Parathyroid adenoma (tissue), 2 donors: ENCODE measurements around the gene ACOT8.
A peak's percentile ranks its signal among the peaks of the same experiment; 100 is the strongest.

ENCODE experiments used
- H2AFZ ChIP-seq: fragments of 300-600 bp; sonication (generic); one replicate; pipeline ENCODE4 v1.7.0; 2017; ENCODE audit warnings: antibody characterized with exemption, mild to moderate bottlenecking
- H3K27ac ChIP-seq: fragments of 300-600 bp; sonication (generic); one replicate; pipeline ENCODE4 v1.7.0; 2017
- H3K27me3 ChIP-seq: fragments of 300-600 bp; sonication (generic); one replicate; pipeline ENCODE4 v1.7.0; 2017; ENCODE audit warnings: low read length; ENCODE audit not compliant: control insufficient read depth, insufficient read depth
- H3K36me3 ChIP-seq: fragments of 300-600 bp; sonication (generic); one replicate; pipeline ENCODE4 v1.7.0; 2017; ENCODE audit warnings: low read length; ENCODE audit not compliant: control insufficient read depth, insufficient read depth
- H3K4me1 ChIP-seq: fragments of 300-600 bp; sonication (generic); one replicate; pipeline ENCODE4 v1.7.0; 2017; ENCODE audit warnings: control low read depth
- H3K4me2 ChIP-seq: fragments of 300-600 bp; sonication (generic); one replicate; pipeline ENCODE4 v1.7.0; 2017; ENCODE audit warnings: low read length
- H3K4me3 ChIP-seq: fragments of 300-600 bp; sonication (generic); one replicate; pipeline ENCODE4 v1.7.0; 2017; ENCODE audit warnings: low read depth, low read length
- H3K79me2 ChIP-seq: fragments of 300-600 bp; sonication (generic); one replicate; pipeline ENCODE4 v1.7.0; 2017; ENCODE audit warnings: control low read depth
- H3K9ac ChIP-seq: fragments of 300-600 bp; sonication (generic); one replicate; pipeline ENCODE4 v1.7.0; 2017; ENCODE audit warnings: mild to moderate bottlenecking
- H3K9me3 ChIP-seq: fragments of 300-600 bp; sonication (generic); one replicate; pipeline ENCODE4 v1.7.0; 2017; ENCODE audit warnings: low read length; ENCODE audit not compliant: control insufficient read depth
- CTCF ChIP-seq: fragments of 300-600 bp; sonication (generic); IDR thresholded peaks from one replicate; pipeline ENCODE4 v1.7.0; 2017; ENCODE audit warnings: antibody characterized with exemption, mild to moderate bottlenecking
- donor health status: primary hyperparathyroidism.

The ACOT8 gene

GRCh38 chr20:45853484-45853883 lies 3.7 kb downstream of the ACOT8 start:
- TF ChIP-seq CTCF: no peak
- no peak overlapping the region for H3K4me2 ChIP-seq
- no peak overlapping the region for H3K27ac ChIP-seq
- no peak overlapping the region for H2AFZ ChIP-seq
- H3K9me3 ChIP-seq: no peaks in the 10 kb centered on the region
- no peaks in the 10 kb centered on the region for H3K27me3 ChIP-seq
- peaks cover 37% of the 10 kb centered on the region for H3K79me2 ChIP-seq
- peaks cover 10% of the 10 kb centered on the region for H3K4me1 ChIP-seq
- H3K4me3 ChIP-seq: no peak overlapping the region
- no peaks in the 10 kb centered on the region for H3K36me3 ChIP-seq
- no peak overlapping the region for H3K9ac ChIP-seq

GRCh38 chr20:45852326-45852725 lies 4.9 kb downstream of the ACOT8 start:
- no peak overlapping the region for H3K9ac ChIP-seq
- H3K4me3 ChIP-seq: no peak overlapping the region
- H3K27ac ChIP-seq: no peak overlapping the region
- H3K9me3 ChIP-seq: no peaks in the 10 kb centered on the region
- TF ChIP-seq CTCF: no peak
- H3K36me3 ChIP-seq: no peaks in the 10 kb centered on the region
- no peak overlapping the region for H3K4me2 ChIP-seq
- H2AFZ ChIP-seq: no peak overlapping the region
- H3K4me1 ChIP-seq: peaks cover 7% of the 10 kb centered on the region
- peaks cover 35% of the 10 kb centered on the region for H3K79me2 ChIP-seq
- no peaks in the 10 kb centered on the region for H3K27me3 ChIP-seq

GRCh38 chr20:45851501-45851900 lies 5.7 kb downstream of the ACOT8 start:
- H3K4me2 ChIP-seq: no peak overlapping the region
- no peak for TF ChIP-seq CTCF
- H3K36me3 ChIP-seq: no peaks in the 10 kb centered on the region

GRCh38 chr20:45850926-45851325 lies 6.3 kb downstream of the ACOT8 start:
- H3K9ac ChIP-seq: no peak overlapping the region
- H3K79me2 ChIP-seq: peaks cover 25% of the 10 kb centered on the region
- H3K27ac ChIP-seq: no peak overlapping the region
- H3K36me3 ChIP-seq: no peaks in the 10 kb centered on the region
- no peak for TF ChIP-seq CTCF
- no peaks in the 10 kb centered on the region for H3K9me3 ChIP-seq
- H2AFZ ChIP-seq: no peak overlapping the region
- H3K4me3 ChIP-seq: no peak overlapping the region
- H3K4me2 ChIP-seq: peak overlapping the region; percentile 14
- no peaks in the 10 kb centered on the region for H3K4me1 ChIP-seq
- no peaks in the 10 kb centered on the region for H3K27me3 ChIP-seq

More at GRCh38 chr20:45851501-45851900, 5.7 kb downstream of the ACOT8 start:
- Histone ChIP-seq H3K27me3 (no peaks in the 10 kb centered on the region), H3K27ac (no peak overlapping the region), H3K4me1 (peaks cover 4% of the 10 kb centered on the region), H3K9ac (no peak overlapping the region), H3K4me3 (no peak overlapping the region), H2AFZ (no peak overlapping the region), H3K9me3 (no peaks in the 10 kb centered on the region), H3K79me2 (peaks cover 28% of the 10 kb centered on the region)

- Histone ChIP-seq H3K27me3 (no peaks in the 10 kb centered on the region), H3K79me2 (peaks cover 21% of the 10 kb centered on the region), H3K9me3 (no peaks in the 10 kb centered on the region), H3K4me3 (no peak overlapping the region), H3K4me1 (no peaks in the 10 kb centered on the region), H3K4me2 (no peak overlapping the region), H3K27ac (no peak overlapping the region), H3K36me3 (no peaks in the 10 kb centered on the region), H2AFZ (no peak overlapping the region), H3K9ac (no peak overlapping the region)
- no peak for TF ChIP-seq CTCF
These were observed 7.0 kb downstream of the ACOT8 start for GRCh38 chr20:45850238-45850637.
